GM12878 (cell line): Measurements from ENCODE around the gene SEC24C. TPM values are rescaled to one million over a fixed set of nuclear protein-coding genes. Genes with fewer than 3 reads are reported as not detected.
"Not testable (repeated sequence)": the region's sequence is repeated elsewhere in the genome, so short reads cannot be mapped to it uniquely, and the experiment has no call there.

ENCODE experiments used
- ATAC-seq: fragments of 200-7000 bp; cut with Tn5 transposase; 3 replicates; pipeline ENCODE4 v1.9.1; 2020; ENCODE audit warnings: mild to moderate bottlenecking, moderate library complexity
- BruUV-seq: library from RNA; stranded (reverse); fragments of 400-500 nt; replicated peaks from 2 replicates; lab custom pipeline; 2021; lab: Mats Ljungman, UMichigan
- CTCF ChIA-PET: fragments of 300-600 bp; sonication (Branson Sonifier 250); formaldehyde crosslinking; extraction: SDS; loops from one replicate; lab custom pipeline; 2021; ENCODE audit warnings: inconsistent platforms; lab: Yijun Ruan, JAX
- POLR2A ChIA-PET: fragments of 350-600 bp; formaldehyde crosslinking; extraction: SDS; loops from one replicate; lab custom pipeline; 2021; ENCODE audit warnings: inconsistent platforms; lab: Charles Lee
- RAD21 ChIA-PET: fragments of 300-600 bp; sonication (Branson Sonifier 250); formaldehyde crosslinking; loops from one replicate; lab custom pipeline; 2023; ENCODE audit warnings: antibody characterized with exemption; ENCODE audit not compliant: unreplicated experiment; lab: Charles Lee
- SMC1A ChIA-PET: fragments of 300-600 bp; sonication (Branson Sonifier 250); formaldehyde crosslinking; loops from one replicate; lab custom pipeline; 2023; ENCODE audit not compliant: unreplicated experiment, uncharacterized antibody; lab: Charles Lee
- DNase-seq: peaks from one replicate; pipeline ENCODE4 v3.0.0-alpha.2; 2011; ENCODE audit warnings: low read depth, low spot score
- FAIRE-seq: peaks from 3 replicates; lab custom pipeline; 2011; peaks lifted over from hg19 to GRCh38; lab: Jason Lieb, UNC
- H2AFZ ChIP-seq: 2 replicates; pipeline ENCODE4 v1.6.0; 2011; ENCODE audit warnings: low read depth, low read length, control low read depth; ENCODE audit not compliant: control insufficient read depth
- H3K27ac ChIP-seq: 2 replicates; pipeline ENCODE4 v1.5.1; 2011; ENCODE audit warnings: control low read depth; ENCODE audit not compliant: control insufficient read depth, insufficient read depth
- H3K27me3 ChIP-seq, 2 experiments: replicated peaks in 1 of 2; 2 replicates each; pipeline versions ENCODE4 v1.6.0 to v1.6.1; 2011; ENCODE audit warnings: low read length in 1 of 2; ENCODE audit not compliant: control insufficient read depth in 2 of 2, insufficient read depth in 2 of 2
- H3K36me3 ChIP-seq, 2 experiments: 2 replicates each; pipeline ENCODE4 v1.5.1; 2011; ENCODE audit warnings: low read length in 1 of 2; ENCODE audit not compliant: control insufficient read depth in 2 of 2, insufficient read depth in 2 of 2
- H3K4me1 ChIP-seq: 2 replicates; pipeline ENCODE4 v1.6.1; 2011; ENCODE audit warnings: mild to moderate bottlenecking, low read length, moderate library complexity, mixed read lengths; ENCODE audit not compliant: control insufficient read depth, insufficient read depth
- H3K4me2 ChIP-seq: 2 replicates; pipeline ENCODE4 v1.6.0; 2011; ENCODE audit warnings: control low read depth; ENCODE audit not compliant: control insufficient read depth, insufficient read depth
- H3K4me3 ChIP-seq: fragments of 200-600 bp; sonication (generic); 2 replicates; pipeline ENCODE4 v1.5.1; 2016
- H3K79me2 ChIP-seq: 2 replicates; pipeline ENCODE4 v1.6.0; 2011; ENCODE audit warnings: low read length; ENCODE audit not compliant: control insufficient read depth, insufficient read depth
- H3K9ac ChIP-seq: 2 replicates; pipeline ENCODE4 v1.8.0; 2011; ENCODE audit warnings: low read length, control low read depth, mixed read lengths; ENCODE audit not compliant: control insufficient read depth, insufficient read depth
- H3K9me3 ChIP-seq: replicated peaks from 3 replicates; pipeline ENCODE4 v1.5.1; 2011; ENCODE audit warnings: mild to moderate bottlenecking, low read length; ENCODE audit not compliant: control insufficient read depth, insufficient read depth
- H4K20me1 ChIP-seq: 2 replicates; pipeline ENCODE4 v1.6.0; 2011; ENCODE audit not compliant: control insufficient read depth, insufficient read depth
- EGR1 ChIP-seq, 2 experiments: IDR thresholded peaks; 1 replicate in 1 of 2; 2 replicates in 1 of 2; pipeline ENCODE4 v1.6.1; 2011 to 2012; ENCODE audit warnings: low read depth in 2 of 2, low read length in 2 of 2, borderline replicate concordance in 1 of 2, mild to moderate bottlenecking in 1 of 2, moderate library complexity in 1 of 2
- NFYA ChIP-seq: IDR thresholded peaks from 2 replicates; pipeline ENCODE4 v1.6.1; 2011; ENCODE audit warnings: low read depth, mild to moderate bottlenecking, low read length, improper control_type of control experiment, borderline replicate concordance
- SREBF2 ChIP-seq: IDR thresholded peaks from 2 replicates; pipeline ENCODE4 v1.6.1; 2012; ENCODE audit warnings: mild to moderate bottlenecking, low read length
- STAT3 ChIP-seq: IDR thresholded peaks from 2 replicates; pipeline ENCODE4 v1.6.1; 2011; ENCODE audit warnings: low read depth, low read length, improper control_type of control experiment
- WGBS: methylation state at CpG from one replicate; pipeline ENCODE4 v1.1.6; 2016; ENCODE audit warnings: low lambda C conversion rate; ENCODE audit not compliant: insufficient replicate concordance, insufficient coverage; ENCODE audit errors: missing lambda C conversion rate; 5-methylcytosine and 5-hydroxymethylcytosine counted together
- in situ Hi-C: fragments of 300-500 bp; cut with MboI; formaldehyde crosslinking; loops from 9 replicates; pipeline ENCODE4 v1.14.3; 2018; ENCODE audit warnings: mixed read lengths
- intact Hi-C: fragments of 100-400 bp; cut with micrococcal nuclease; formaldehyde crosslinking; loops from one replicate; pipeline ENCODE4 v1.14.2; 2022; ENCODE audit not compliant: unreplicated experiment
- polyA plus RNA-seq, 11 experiments: library from polyadenylated mRNA; depleted of rRNA in 4 of 11; unstranded in 6 of 11; stranded (reverse) in 5 of 11; fragments of >200 nt; fragmentation: Nextera tagmentation in 4 of 11; fragmentation: Illumina TruSeq in 1 of 11; extraction: Ambion mirVana in 4 of 11; extraction: Trizol in 1 of 11; gene quantifications; 1 replicate in 1 of 11; 2 replicates in 10 of 11; pipeline versions ENCODE4 v1.2.1 to v1.2.3, GENCODE V29; 2011 to 2016; ENCODE audit warnings: inconsistent platforms in 2 of 11, missing spikeins in 2 of 11, low read depth in 1 of 11
- total RNA-seq, 4 experiments: library from RNA; depleted of rRNA in 3 of 4; stranded (reverse); fragments of >200 nt in 3 of 4; fragmentation: Illumina TruSeq in 1 of 4; extraction: Trizol in 1 of 4; gene quantifications; 2 replicates each; pipeline versions ENCODE4 v1.2.1 to v1.2.3, GENCODE V29; 2013 to 2021
- TF ChIP-seq, protein P1 (sequence below): IDR thresholded peaks from 2 replicates; pipeline ENCODE4 v1.6.1; 2011; ENCODE audit warnings: low read depth, mild to moderate bottlenecking, low read length, moderate library complexity, borderline replicate concordance; ENCODE audit errors: extremely low read depth

SEC24C gene
- total and polyA plus RNA-seq, 10 of the 15 experiments (the other 5 are each of a cell fraction or from before 2014, with no cell fraction given) = 12.7 to 117 (median 73.8) TPM

GRCh38 chr10:73743905-73744663 is at the start of gene SEC24C (continued):
- peak; percentile 42; the same call in 1 of the 2 replicates for TF ChIP-seq SREBF2
- no peak for TF ChIP-seq EGR1 (IDR thresholded peaks at IDR 0.05; ENCODE audit: borderline replicate concordance in 1 of 2, low read depth in 2 of 2, low read length in 2 of 2)
- no peak for TF ChIP-seq NFYA
- TF ChIP-seq, protein P1, sequence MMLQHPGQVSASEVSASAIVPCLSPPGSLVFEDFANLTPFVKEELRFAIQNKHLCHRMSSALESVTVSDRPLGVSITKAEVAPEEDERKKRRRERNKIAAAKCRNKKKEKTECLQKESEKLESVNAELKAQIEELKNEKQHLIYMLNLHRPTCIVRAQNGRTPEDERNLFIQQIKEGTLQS = no peak
- no peak for TF ChIP-seq STAT3
- TF ChIP-seq, all 136 proteins: peak for 57

- H3K4me1 ChIP-seq, H4K20me1 ChIP-seq, H3K4me3 ChIP-seq, H3K9ac ChIP-seq, in situ Hi-C loops, H3K4me2 ChIP-seq, H2AFZ ChIP-seq, DNase-seq, RAD21 ChIA-PET, intact Hi-C loops, POLR2A ChIA-PET, H3K36me3 ChIP-seq, H3K27me3 ChIP-seq, H3K27ac ChIP-seq, H3K9me3 ChIP-seq, BruUV-seq, CTCF ChIA-PET, H3K79me2 ChIP-seq, FAIRE-seq, ATAC-seq, SMC1A ChIA-PET: not testable (repeated sequence)
Measured at GRCh38 chr10:73695302-73695701, 48.9 kb upstream of the SEC24C start.

- H3K27ac ChIP-seq, DNase-seq, H3K4me1 ChIP-seq, RAD21 ChIA-PET, ATAC-seq, intact Hi-C loops, H4K20me1 ChIP-seq, BruUV-seq, POLR2A ChIA-PET, CTCF ChIA-PET, H2AFZ ChIP-seq, H3K4me3 ChIP-seq, H3K27me3 ChIP-seq, FAIRE-seq, H3K36me3 ChIP-seq, H3K9ac ChIP-seq, SMC1A ChIA-PET, H3K9me3 ChIP-seq, H3K79me2 ChIP-seq, in situ Hi-C loops, H3K4me2 ChIP-seq: not testable (repeated sequence)
- WGBS = over 99% methylated on average over 14 of the region's 16 CpGs
Measured at GRCh38 chr10:73697675-73698159, 46.5 kb upstream of the SEC24C start, which contains the start of gene AGAP5. Gene AGAP5, minus strand, starts transcription at chr10:73698109. Its CDS starts 354 bp downstream, at chr10:73697755.

GRCh38 chr10:73698819-73699218 is 45.4 kb upstream of the SEC24C start:
- ATAC-seq, H3K27ac ChIP-seq, in situ Hi-C loops, H3K4me3 ChIP-seq, DNase-seq, H4K20me1 ChIP-seq, H3K9ac ChIP-seq, SMC1A ChIA-PET, BruUV-seq, H3K4me2 ChIP-seq, H3K4me1 ChIP-seq, CTCF ChIA-PET, FAIRE-seq, H3K79me2 ChIP-seq, RAD21 ChIA-PET, H3K27me3 ChIP-seq, H3K36me3 ChIP-seq, intact Hi-C loops, H2AFZ ChIP-seq, POLR2A ChIA-PET, H3K9me3 ChIP-seq: not testable (repeated sequence)
- WGBS = 89% methylated on average over 2 of the region's 2 CpGs
